ENCODE measurements around the gene ATP2B2.

- TF ChIP-seq POLR2A (IDR thresholded peaks at IDR 0.05; ENCODE audit: control extremely low read depth in 1 of 2, low read depth in 2 of 2, low read length in 2 of 2) = no peak
- no peak for TF ChIP-seq SP2 (IDR thresholded peaks at IDR 0.05; ENCODE audit: low read length)
- TF ChIP-seq POLR2AphosphoS5 (IDR thresholded peaks at IDR 0.05; ENCODE audit: low read depth, low read length) = no peak
- no peak for TF ChIP-seq CEBPB (IDR thresholded peaks at IDR 0.05; ENCODE audit: low read depth, low read length)
- TF ChIP-seq JUND (IDR thresholded peaks at IDR 0.05; ENCODE audit: low read length) = no peak
- no peak for TF ChIP-seq CTCF (IDR thresholded peaks at IDR 0.05; ENCODE audit: control extremely low read depth in 1 of 3, insufficient read depth in 1 of 3, low read depth in 1 of 3, low read length in 3 of 3)
- no peak for TF ChIP-seq ATF3 (IDR thresholded peaks at IDR 0.05; ENCODE audit: insufficient read depth, low read depth, low read length)
- TF ChIP-seq SP4 (IDR thresholded peaks at IDR 0.05; ENCODE audit: low read length) = no peak
- TF ChIP-seq GABPA (IDR thresholded peaks at IDR 0.05; ENCODE audit: borderline replicate concordance, insufficient read depth, low read length) = no peak
These were observed 141.5 kb downstream of the ATP2B2 start for GRCh38 chr3:10363935-10364334.

Data from H1 (cell line).